Left colon (tissue), 2 donors: ENCODE data around the gene NDP. TPM values are rescaled to one million over a fixed set of nuclear protein-coding genes. Genes with fewer than 3 reads are reported as not detected.

Experiments
- ATAC-seq: fragments of 200-7000 bp; cut with Tn5 transposase; one replicate; pipeline ENCODE4 v1.9.1; 2020; ENCODE audit warnings: mild to moderate bottlenecking, moderate library complexity
- DNase-seq, 2 donors: peaks; one replicate each; pipeline ENCODE4 v3.0.0-alpha.2; 2020
- intact Hi-C, 2 donors: fragments of 100-400 bp; cut with DNase I in 1 of 2; cut with micrococcal nuclease in 1 of 2; formaldehyde crosslinking; loops; one replicate each; pipeline versions ENCODE4 v1.11.2 to v1.14.0; 2022; cut with DNase I, micrococcal nuclease
- total RNA-seq, 2 donors: library from RNA; stranded (reverse); fragmentation: NEBNext Ultra II Directional; extraction: Animal tissue kit (Norgen Biotek cat#: 25700); gene quantifications; one replicate each; pipeline ENCODE4 v1.2.1, GENCODE V29; 2021
- donor health status: DM: no; HTN: no; CAD: no.
- donor health status: DM: yes; HTN: yes; CAD: no.

NDP gene
- total RNA-seq, 2 donors from 2014 or later: 0.17 TPM; not detected in 1

DNA sequence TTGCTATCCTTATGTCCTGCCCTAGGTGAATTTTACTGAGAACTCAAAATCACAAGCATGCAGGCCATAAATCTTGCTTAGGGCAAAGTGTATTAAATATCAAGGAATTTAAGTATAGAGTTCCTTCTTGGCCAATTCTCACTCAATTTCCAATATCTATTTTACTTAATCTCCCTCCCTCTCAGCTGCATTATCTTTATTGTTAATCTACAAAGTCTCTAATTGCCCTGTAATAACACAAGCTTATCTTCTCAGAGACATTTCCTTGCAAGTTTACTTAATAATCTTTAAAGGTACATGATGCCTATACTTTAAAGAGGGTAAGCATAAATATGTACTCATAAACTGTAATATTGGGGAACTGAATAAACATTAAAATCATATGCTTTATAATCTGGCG is 64.0 kb downstream of the NDP start:
- DNase-seq (no peak), ATAC-seq (no peak)
- intact Hi-C loops: no loop called here

GRCh38 chrX:43899878-43900815 is 73.0 kb downstream of the NDP start:
- ATAC-seq (no peak), DNase-seq (no peak)
- intact Hi-C loops: no loop called here

Other genes starting within 250 kb of the NDP start
- 10 to 100 TPM in 1 of 2 donors, 1 to 10 TPM in 1; 3.6 to 12.3 TPM for gene MAOB, start 90.9 kb downstream of the NDP start, total RNA-seq